Measurements from ENCODE around the gene ZFHX3.

The ZFHX3 gene

DNA sequence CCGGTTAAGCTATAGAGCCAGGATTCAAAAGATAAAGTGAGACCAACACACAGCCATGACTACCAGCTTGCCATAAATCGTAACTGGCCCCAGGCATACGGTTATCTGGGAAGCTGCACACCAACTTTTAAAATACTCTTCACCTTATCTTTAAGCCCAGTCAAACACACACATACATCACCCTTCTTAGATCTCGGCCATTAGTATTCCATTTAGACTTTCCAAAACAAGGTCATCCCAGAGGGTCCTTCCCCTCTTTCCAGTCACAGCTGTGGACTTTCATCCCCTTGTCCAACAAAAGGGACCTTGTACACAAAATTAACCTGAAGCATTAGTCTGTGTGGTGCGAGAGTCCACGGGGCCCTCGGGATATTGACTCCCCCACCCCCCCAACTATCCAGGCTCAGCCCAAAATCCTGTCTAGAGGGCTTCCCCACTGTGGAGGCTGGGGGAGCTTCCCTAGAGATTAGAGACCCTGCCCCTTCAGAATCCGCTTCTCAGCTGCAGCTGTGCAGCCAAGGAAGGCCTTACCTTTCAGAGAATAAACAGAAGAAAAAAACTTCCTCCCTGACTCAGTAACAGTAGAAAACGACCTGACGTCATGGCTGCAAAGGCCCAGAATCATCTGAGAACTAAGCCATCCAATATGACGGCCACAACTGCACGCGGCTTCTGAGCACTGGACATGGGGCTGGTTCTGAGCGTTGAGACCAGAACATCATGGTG, 9.9 kb downstream of the ZFHX3 start:
- no peak for DNase-seq

GRCh38 chr16:73037331-73037745, 10.6 kb downstream of the ZFHX3 start:
- no peak for DNase-seq

DNA sequence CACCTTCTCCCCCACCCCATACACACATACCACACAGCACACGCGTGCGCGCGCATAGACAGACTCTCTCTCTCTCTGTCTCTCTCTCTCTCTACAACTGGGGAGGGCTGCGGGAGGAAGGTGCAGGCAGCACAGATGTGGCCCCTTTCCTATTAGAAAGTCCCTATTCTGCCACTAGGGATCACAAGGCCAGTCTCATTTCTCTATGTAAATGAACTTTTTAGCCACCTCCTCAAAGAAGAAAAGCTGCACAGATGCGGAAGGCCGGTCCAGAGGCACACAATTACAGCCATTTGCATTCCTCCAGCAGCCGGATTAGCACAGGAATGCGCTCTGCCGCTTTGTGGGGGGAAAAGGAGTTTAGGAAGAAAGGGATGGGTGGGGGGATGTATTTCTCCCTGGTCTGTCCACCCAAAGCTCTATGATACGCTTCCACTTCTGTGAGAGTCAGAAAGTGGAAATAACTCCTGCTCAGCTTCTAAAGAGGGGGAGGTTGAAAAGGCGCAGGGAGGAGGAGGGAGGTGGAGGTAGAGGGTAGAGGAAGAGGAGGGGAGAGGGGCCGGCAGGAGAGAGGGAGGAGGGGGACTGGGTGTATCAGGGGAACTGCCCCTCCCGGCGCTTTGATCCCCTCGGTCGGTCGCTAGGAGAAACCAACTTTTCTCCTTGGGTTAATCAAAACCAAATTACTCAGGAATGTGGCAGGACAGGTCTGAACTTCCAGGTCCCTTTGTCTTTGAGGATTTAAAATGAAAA, 11.7 kb downstream of the ZFHX3 start:
- no peak for DNase-seq

GRCh38 chr16:73034374-73034773, 13.6 kb downstream of the ZFHX3 start:
- no peak for DNase-seq

GRCh38 chr16:73033271-73033998, 14.5 kb downstream of the ZFHX3 start:
- no peak for DNase-seq

DNA sequence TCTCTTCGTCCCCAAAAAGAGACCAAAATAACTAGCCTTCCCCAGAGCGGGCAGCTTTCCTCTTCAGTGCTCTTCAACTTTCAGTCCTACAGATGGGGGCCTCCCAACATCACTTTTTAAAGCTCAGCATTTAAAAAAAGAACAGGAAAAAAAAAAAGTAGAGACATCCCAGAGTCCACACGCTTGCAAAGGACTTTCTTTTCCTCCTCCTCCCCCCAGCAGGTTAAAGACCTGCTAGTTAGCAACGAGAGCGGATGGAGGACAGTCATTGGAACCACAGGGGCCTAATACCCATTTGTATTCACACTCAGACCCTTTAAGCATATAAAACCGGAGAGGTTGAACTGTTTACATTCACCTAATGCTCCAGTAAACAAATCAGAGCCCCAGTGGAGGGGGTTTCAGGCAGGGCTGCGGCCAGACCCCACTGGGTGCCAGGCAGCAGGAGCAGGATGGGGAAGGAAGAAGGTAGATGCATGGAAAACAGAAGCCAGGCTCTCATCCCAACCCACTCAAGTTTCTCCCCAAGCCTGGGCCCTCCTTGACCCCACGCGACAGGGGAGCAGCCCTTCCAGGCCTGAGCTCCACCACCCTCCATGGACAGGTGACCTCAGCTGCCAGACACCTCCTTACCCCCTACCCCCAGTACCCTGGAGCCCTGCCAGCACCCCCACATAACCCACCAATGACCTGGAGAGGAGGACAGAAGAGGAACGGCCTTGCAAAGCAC, 15.2 kb downstream of the ZFHX3 start:
- DNase-seq, result no peak

DNA sequence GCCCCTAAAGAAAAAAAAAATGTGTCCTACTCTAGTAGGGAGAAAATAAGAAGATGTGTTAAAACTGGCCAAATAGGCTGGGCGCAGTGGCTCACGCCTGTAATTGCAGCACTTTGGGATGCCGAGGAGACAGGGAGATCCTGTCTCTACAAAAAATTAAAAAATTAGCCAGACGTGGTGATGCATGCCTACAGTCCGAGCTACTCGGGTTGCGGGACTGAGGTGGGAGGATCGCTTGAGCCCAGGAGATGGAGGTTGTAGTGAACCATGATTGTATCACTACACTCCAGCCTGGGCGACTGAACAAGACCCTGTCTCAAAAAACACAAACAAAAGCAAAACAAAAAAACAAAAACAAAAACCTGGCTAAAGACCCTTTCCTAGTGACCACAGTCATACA, 15.9 kb downstream of the ZFHX3 start:
- DNase-seq, result no peak

- DNase-seq, result no peak
Measured at GRCh38 chr16:73031155-73031866, 16.6 kb downstream of the ZFHX3 start.

DNA sequence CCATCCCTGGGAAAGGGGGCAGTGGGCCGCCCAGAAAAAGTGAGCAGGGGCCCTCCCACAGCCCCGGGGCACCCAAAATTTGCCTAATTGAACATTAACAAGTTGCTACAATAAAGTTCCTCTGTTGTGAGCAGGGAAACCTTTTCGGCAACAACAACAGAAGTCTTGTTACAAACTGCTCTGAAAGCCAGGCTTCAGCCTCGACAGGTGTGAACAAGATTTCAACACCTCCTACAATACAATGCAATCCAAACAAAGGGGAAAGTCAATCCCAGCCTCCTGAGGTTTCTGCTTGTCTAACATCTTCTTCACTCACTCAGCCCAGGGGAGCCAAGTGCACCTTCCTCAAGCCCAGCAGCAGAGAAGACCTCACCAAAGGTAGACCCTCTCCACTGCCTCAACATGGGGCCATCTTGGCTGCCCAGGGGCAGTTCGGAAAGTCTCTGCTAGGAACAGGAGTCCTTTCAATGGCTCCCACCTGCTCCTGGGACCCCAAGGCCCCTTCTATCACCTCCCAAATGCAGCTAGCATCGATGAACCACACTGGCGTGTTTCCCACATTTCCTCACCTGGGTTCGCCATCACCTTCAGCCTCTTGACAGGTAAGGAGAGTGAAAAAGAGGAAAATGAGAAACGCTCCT, 19.1 kb downstream of the ZFHX3 start:
- no peak for DNase-seq

DNA sequence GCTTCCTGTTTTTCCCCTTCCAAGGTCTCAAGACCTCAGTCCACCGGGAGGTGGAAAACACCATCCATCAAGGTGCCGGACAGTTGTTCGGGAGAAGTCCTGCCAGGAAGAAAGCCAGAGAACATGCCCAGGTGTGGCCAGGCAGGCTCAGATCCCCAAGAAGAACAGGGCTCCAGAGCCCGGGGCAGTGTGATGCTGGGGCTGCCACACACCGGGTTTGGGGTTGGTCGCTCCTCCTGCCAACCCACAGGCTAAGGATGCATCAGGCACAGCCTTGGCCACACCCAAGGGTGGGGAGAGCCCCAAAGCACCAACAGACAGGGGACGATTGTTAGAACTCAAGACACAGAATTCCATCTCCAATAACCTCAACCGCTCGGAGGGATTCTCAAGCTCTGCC, 19.7 kb downstream of the ZFHX3 start:
- no peak for DNase-seq

DNA sequence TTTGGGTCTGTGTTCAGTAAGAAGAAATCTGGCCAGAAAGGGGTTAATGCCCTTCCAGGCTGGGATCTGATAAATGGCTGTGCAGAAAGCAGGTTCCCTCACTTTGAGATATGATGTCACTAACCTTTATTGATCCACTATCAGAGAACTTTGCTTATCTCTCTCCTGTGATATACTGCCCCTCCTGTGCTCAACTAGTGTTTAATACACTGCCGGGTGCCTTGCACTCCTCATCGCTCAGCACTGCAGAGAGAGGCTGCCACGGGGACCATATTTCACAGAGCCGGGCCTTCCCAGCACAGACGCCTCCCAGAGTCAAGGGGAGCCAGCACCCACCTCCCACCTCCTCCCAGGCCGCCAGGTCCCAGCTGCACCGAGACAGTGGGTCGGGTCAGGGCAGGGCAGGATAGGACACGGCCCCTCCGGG, 20.2 kb downstream of the ZFHX3 start:
- no peak for DNase-seq

DNA sequence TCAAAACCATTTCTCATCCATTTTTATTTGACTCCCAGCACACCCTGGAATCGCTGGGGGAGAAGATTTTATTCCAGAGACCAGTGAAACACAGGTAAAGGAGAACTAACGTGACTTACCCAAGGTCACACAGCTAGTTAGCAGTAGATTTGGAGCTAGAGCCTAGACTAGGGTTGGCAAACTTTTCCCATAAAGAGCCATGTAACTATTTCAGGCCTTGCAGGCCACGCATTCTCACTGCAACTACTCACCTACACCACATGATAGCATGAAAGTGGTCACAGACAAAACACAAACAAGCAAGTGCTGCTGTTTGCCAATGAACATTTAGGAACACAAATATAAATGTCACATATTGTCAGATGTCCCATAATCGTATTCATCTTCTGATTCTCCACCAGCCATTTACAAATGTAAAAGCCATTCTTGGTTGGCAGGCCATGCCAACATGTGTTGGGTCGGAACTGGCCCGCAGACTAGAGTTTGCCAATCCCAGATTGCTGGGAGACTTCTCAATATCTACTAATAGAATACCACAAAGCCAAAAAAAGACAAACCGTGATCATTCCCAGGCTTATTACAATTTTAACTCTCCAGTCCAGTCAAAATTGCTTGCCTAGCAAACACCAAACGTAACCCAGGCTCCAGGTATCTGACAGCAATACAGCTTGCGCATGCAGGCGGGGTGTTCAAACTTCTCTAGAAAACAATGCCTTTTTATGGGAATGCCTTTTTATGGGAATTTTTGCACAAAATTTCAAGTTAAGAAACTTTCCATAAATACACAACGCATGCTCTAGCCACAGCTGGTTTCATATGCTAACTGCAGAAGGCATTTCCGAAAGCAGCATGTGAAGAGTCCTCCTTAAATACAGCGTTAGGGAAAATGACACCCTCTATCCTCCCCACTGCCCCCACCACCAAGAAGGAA, 20.9 kb downstream of the ZFHX3 start:
- DNase-seq, result no peak

- no peak for DNase-seq
Measured at GRCh38 chr16:73025856-73026210, 22.1 kb downstream of the ZFHX3 start.

- DNase-seq, result no peak
Measured at GRCh38 chr16:73025151-73025855, 22.6 kb downstream of the ZFHX3 start.

DNA sequence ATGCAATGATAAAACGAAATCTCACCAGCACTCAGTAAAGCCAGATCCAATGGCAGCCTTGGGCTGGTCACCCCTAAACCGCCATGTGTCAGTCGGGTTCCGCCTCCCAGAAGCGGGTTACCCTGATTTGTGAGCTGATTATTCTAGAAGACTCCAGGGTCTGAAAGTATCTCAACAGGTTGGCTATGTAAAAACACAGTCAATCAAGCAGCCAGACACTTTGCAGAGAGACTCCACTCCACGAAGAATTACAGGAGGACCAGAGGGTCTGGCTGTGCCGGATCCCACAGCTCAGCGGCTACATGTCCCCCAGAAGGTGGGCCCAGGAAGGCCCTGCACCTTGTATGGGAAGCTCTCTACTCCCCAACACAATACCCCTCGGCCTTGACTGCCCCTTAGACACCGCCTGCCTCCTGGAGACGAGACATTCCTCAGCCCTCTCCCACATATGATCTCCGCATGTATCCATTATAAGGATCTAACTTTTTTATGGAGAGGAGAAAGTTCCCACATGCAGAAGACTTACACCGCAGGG, 23.3 kb downstream of the ZFHX3 start:
- DNase-seq, result no peak

- no peak for DNase-seq
Measured at GRCh38 chr16:73023752-73024570, 24.0 kb downstream of the ZFHX3 start.

GRCh38 chr16:73023320-73023719, 24.6 kb downstream of the ZFHX3 start:
- no peak for DNase-seq

DNA sequence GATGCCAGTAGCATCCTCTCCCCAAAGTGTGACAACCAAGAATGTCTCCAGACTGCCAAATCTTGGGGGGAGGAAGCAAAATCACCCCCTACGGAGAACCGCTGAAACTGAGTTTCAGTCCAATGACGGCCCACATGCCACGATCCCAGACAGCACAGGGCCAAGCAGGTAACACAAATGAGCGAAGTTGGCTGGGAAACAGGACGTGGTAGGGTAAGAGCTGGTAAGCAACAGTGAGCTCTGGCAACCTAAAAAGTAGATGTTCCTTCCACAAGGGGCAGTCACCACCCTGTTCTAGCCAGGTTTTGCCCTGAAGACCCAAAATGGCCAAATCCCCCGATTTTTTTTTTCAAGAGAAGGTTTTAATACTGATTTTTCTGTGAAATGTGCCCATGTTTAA, 25.4 kb downstream of the ZFHX3 start:
- DNase-seq, result no peak
